ENCODE results near the gene PCSK5.

- TF ChIP-seq MAX (IDR thresholded peaks at IDR 0.05) (no peak), EGR1 (IDR thresholded peaks at IDR 0.05; ENCODE audit: borderline replicate concordance, low read depth, low read length) (no peak), GTF2F1 (IDR thresholded peaks at IDR 0.05; ENCODE audit: borderline replicate concordance, low read depth, low read length) (no peak), YY1 (IDR thresholded peaks at IDR 0.05; ENCODE audit: low read depth, low read length) (no peak), CTCF (IDR thresholded peaks at IDR 0.05; ENCODE audit: control extremely low read depth in 1 of 3, insufficient read depth in 1 of 3, low read depth in 1 of 3, low read length in 3 of 3) (no peak), POLR2A (IDR thresholded peaks at IDR 0.05; ENCODE audit: control extremely low read depth in 1 of 2, low read depth in 2 of 2, low read length in 2 of 2) (no peak)
Measured at GRCh38 chr9:76115396-76115795, 224.9 kb downstream of the PCSK5 start.
